Fibroblast of the aortic adventitia (primary cell): ENCODE measurements around the gene TLK1. TPM values are rescaled to one million over a fixed set of nuclear protein-coding genes. Genes with fewer than 3 reads are reported as not detected.
"Not testable (repeated sequence)": the region's sequence is repeated elsewhere in the genome, so short reads cannot be mapped to it uniquely, and the experiment has no call there.

Experiments used
- DNase-seq: peaks from one replicate; pipeline ENCODE4 v3.0.0-alpha.2; 2010; ENCODE audit warnings: low read depth
- H3K4me3 ChIP-seq: 2 replicates; pipeline ENCODE4 v1.5.1; 2011; ENCODE audit warnings: low read depth, mild to moderate bottlenecking, control low read depth, low read length, moderate library complexity
- total RNA-seq: library from RNA; depleted of rRNA; stranded (reverse); fragments of >200 nt; gene quantifications from 2 replicates; pipeline ENCODE4 v1.2.3, GENCODE V29; 2012; ENCODE audit warnings: low replicate concordance
- TF ChIP-seq, protein P1 (sequence below): IDR thresholded peaks from 2 replicates; pipeline ENCODE4 v1.5.1; 2011; ENCODE audit warnings: mild to moderate bottlenecking, low read length, control low read depth, inconsistent platforms; ENCODE audit not compliant: insufficient read depth

The TLK1 gene
- total RNA-seq, 1 donor, result 28.1 TPM

DNA sequence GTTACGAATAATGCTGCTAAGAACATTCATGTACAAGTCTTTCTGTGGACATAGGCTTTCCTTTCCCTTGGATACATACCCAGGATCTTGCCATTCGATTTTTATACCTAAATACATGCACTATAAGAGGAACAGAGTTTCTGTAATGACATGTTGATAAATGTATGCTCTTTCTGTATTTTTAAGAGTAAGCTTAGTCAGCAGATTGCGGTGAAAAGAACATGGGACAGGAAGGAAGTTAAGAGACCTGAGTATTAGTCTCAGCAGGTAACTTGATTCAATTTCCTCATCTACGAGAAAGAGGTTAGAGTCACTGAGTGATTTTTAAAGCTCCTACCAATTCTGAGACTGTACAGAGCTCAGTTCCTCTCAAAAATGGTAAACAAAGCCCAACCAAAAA is 2.6 kb upstream of the TLK1 start:
- H3K4me3 ChIP-seq, result no peak overlapping the region
- DNase-seq, result no peak
- TF ChIP-seq, protein P1, sequence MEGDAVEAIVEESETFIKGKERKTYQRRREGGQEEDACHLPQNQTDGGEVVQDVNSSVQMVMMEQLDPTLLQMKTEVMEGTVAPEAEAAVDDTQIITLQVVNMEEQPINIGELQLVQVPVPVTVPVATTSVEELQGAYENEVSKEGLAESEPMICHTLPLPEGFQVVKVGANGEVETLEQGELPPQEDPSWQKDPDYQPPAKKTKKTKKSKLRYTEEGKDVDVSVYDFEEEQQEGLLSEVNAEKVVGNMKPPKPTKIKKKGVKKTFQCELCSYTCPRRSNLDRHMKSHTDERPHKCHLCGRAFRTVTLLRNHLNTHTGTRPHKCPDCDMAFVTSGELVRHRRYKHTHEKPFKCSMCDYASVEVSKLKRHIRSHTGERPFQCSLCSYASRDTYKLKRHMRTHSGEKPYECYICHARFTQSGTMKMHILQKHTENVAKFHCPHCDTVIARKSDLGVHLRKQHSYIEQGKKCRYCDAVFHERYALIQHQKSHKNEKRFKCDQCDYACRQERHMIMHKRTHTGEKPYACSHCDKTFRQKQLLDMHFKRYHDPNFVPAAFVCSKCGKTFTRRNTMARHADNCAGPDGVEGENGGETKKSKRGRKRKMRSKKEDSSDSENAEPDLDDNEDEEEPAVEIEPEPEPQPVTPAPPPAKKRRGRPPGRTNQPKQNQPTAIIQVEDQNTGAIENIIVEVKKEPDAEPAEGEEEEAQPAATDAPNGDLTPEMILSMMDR, result no peak

DNA sequence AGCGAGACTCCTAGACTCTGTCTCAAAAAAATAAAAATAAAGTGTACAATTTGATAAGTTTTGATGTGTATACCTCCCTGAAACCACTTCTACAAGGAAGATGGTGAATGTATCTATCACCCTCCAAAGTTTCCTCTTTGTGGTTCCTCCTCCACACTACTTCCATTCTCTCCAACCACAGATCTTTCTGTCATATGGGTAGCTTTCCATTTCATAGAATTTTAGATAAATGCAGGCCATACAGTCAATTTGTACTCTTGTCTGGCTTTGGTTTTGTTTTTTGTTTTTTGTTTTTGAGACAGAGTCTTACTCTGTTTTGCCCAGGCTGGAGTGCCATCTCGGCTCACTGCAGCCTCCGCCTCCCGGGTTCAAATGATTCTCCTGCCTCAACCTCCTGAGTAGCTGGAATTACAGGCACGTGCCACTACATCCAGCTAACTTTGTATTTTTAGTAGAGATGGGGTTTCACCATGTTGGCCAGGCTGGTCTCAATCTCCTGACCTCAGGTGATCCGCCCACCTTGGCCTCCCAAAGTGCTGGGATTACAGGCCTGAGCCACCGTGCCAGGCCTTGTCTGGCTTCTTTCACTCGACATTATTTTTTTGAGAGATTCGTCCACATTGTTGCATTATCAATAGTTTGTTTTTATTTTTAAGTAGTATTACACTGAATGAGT is 2.0 kb upstream of the TLK1 start:
- H3K4me3 ChIP-seq, result not testable (repeated sequence)

DNA sequence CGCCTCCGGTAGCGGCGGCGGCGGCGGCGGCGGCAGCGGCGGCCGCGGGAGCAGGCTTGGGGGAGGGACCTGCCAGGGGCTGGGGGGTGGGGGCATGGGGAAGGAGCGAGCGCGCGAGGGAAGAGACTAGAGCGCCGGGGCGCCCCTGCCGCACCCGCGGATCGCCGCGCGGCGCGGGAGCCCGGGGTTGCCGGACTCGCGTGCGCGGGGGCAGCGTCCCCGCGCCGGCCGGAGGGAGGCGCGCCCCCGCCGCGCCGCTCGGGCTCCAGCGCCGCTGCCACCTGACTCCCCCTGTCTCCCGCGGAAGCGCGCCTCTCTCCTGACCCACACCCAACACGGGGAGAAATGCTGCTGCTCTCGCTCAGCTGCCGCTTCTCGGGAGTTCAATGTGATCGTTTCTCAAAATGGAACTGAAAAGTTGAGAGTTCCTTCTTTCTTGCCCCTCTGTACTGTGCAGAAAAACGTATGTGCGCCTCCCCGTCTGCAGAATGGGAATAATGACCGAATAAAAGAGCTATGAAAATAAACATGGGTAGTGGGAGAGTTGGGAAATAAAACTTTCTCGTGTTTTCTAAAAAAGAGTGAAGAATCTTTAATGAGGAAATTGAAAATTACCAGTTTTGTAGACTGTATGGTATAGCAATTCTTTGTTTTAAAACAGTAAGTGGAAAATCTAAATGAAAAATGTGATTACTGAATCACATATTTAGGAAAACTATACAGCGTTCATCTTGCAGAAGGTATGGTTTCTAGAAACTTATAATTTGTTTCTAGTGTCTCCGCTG is 455 bp upstream of the TLK1 start:
- TF ChIP-seq, protein P1, result no peak
- peak; percentile 66 for DNase-seq
- peak overlapping the region; percentile 86 for H3K4me3 ChIP-seq

More for the DNA sequence above, 2.0 kb upstream of the TLK1 start:
- DNase-seq, result not testable (repeated sequence)

DNA sequence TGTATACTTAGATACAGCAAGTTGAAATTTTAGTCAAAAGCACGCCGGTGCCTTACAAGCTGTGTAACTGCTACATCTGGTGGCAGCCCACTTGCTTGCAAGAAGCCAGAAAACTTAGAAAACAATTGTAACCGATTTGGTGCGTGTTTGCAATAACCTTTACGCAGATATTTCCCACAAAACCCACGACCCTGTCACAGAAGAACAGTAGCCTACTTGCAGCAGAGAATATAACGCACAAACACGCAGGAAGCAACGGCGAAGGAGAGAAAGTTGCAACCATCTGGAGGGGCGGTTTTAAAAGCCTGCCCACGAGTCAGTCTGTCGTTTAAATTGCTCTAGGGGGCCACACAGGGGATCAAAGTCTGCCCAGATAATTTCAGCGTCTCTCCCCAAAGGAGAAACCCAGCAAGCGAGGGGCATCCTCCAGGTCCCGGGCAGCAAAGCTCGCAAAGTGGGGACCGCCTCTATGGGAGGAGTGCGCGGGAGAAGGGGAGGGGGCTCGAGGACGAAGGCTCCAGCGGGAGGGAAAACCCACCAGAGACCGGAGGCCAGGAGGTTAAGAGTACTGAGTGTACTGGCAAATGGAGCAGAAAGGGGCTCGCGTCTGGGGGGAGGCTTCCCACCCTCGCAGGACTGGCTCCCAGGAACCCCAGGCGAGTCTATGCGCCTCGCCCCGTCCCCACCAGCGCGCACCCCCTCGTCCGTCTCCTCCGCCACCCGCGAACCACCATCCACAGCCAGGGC is 1.1 kb downstream of the TLK1 start:
- TF ChIP-seq, protein P1, result peak; percentile 71
- H3K4me3 ChIP-seq, result peak overlapping the region; percentile 86
- peak; percentile 84 for DNase-seq

DNA sequence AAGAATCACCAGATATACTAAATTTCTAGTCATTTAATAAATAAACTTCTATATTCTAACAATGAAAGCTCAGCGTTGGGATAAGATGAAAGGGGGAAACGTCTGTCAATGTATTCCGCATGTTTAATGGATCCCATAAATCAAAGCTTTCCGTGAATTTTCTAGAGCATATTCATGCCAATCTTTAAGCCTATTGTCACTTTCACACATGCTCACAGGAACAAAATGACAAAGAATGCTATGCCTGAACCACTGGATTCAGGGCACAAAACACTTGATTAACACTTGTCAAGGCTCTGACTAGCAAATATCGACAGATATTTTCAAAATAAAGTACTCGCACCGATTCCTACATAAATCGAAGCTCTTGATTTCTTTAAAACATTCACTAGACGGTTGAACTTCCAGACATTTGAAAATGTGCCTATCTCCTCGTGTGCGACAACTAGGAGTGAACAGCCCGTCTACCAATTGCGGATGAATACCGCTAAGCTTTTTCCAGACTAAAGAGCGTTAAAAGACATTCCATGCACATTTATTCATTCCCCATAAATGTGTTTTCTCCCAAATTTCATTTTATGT is 1.8 kb downstream of the TLK1 start:
- H3K4me3 ChIP-seq, result peak overlapping the region; percentile 86
- TF ChIP-seq, protein P1, result no peak
- DNase-seq, result no peak

DNA sequence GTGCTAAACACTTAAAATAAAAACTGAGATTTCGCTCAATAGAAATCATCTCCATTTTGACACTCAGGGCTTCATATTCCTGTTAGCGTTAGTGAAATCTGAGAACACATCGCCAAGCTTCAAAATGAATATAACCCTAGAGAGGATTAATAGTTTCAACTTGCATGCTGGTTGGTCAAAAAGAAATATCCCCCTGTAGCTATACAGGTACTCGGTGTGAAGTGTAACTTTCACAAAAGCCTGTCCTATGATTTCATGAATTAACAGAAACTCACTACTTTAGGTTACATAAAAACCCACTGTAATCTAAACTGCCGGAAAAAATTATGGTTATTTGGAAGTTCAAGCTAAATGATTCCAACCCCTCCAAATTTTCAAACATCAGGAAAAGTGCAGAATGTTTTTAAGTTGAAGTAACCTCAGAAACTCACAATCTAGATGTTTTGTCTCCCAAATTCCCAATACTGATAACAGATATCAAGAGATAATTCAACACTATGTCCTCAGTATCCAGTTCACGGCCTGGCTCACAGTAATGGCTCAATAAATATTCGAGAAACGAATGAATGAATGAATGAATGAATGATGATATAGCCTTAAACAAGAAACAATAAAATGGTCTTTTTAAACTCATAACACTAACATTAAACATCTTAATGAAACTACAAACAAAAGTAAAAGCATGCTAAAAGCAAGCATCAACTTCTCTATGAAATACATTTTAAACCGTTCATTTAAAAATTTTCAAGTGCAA is 2.5 kb downstream of the TLK1 start:
- TF ChIP-seq, protein P1, result no peak
- DNase-seq, result no peak
- H3K4me3 ChIP-seq, result peak overlapping the region; percentile 86
